HG03039 (cell line): ENCODE data around the gene ZNF283.
A peak's percentile ranks its signal among the peaks of the same experiment; 100 is the strongest.

ENCODE experiments used
- ATAC-seq: cut with Tn5 transposase; IDR thresholded peaks from one replicate; pipeline ENCODE4 v1.9.1; 2021; ENCODE audit warnings: mild to moderate bottlenecking, moderate library complexity; ENCODE audit not compliant: unreplicated experiment

Gene ZNF283

DNA sequence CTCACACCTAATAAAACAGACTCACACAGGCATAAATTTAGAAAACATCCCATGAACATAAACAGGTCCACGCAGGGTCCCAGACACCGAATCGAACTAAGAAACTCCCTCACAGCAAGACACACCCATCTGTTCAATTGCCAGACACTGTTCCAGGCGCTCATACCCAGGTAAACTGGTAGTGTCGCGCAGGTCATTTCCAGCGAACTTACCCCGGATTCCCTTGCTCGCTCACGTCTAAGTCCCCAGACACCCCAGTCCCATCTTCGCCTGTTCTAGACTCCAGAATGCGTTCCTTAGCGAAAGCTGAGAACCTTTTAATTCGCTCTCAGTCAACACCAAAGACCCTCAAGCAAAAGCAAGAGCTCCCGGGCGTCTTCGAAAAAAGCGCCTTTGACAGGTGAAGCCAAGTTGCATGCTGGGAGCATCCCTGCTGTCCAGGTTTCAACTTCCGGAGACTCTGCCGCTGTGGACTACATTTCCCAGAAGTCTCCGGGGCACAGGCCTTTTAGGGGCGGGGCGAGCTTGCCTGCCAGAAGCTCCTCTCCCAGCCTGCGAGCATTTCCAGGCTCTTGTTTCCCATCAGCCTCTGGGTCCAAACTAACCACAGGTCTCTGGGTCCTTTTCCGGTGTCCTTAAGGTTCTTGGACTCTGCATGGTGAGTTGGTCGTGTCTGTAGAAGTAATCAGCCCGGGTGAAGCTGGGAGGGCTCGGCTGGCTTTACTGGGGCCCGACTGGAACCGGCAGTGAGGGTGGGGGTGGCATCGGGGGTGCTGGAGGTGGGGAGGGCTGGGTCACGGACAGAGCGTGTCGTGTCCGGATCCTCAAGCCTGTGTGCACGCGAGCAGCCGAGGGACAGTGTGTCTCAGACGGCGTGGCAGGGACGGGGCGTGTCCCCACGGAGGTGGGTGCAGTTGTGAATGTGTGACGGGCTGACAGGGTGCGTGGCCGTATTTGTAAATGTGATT, at the start of gene ZNF283:
Gene ZNF283, plus strand, starts transcription at position 535 of the 968 bp plus-strand sequence. CDS start 6,184 bp downstream, outside the sequence.
- ATAC-seq: peak; percentile 88

GRCh38 chr19:43778651-43779050, 48.5 kb upstream of the ZNF283 start:
- ATAC-seq: no peak

- no peak for ATAC-seq
These were observed 47.8 kb upstream of the ZNF283 start for GRCh38 chr19:43779147-43779819.

- no peak for ATAC-seq
These were observed 47.3 kb upstream of the ZNF283 start for GRCh38 chr19:43779820-43780219.

GRCh38 chr19:43780706-43781525, 46.2 kb upstream of the ZNF283 start, which contains the start of gene KCNN4:
Gene KCNN4 (minus strand): TSS chr19:43780973. CDS start chr19:43780861, 112 bp downstream.
- ATAC-seq: no peak

DNA sequence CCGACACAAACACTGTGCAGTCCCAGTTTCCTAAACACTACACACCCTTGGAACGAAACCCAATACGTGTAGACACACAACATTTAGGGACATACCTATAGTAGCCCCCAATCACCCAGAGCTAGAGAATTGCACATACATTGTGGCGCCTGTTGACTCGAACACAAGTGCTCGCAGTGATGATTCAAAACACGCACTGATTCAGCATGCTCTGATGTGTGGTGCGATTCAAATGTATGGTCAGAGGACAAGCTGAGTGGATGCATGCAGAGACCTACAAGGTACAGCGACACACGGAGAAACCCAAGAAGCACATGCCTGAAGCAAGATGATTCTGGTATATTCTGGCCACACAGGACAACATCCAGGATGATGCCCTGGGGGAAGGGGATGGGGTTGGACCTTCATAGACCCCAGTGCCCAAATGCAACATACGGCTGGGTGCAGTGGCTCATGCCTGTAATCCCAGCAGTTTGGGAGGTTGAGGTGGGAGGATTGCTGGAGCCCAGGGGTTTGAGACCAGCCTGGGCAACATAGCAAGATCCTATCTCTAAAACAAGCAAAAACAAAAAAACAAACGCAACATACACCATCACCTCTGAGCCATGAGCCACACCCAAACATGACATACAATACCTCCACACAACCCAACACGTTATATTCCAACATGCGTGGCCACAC, 45.4 kb upstream of the ZNF283 start:
- ATAC-seq: no peak

DNA sequence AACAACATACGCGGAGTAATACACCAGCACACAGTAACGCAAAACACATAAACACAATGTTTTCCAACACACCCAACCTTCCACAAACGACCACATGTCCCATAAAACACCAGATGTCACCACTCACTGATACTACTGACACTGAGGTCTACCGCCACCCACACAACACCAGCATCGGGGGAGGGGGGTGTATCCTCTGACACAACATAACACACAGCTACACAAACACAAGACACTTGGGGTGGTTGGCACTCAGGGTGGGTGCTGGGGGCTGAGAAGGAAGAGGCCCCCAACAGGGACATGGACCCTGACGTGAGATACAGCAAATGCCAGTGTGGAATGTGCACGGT, 44.8 kb upstream of the ZNF283 start:
- ATAC-seq: no peak

DNA sequence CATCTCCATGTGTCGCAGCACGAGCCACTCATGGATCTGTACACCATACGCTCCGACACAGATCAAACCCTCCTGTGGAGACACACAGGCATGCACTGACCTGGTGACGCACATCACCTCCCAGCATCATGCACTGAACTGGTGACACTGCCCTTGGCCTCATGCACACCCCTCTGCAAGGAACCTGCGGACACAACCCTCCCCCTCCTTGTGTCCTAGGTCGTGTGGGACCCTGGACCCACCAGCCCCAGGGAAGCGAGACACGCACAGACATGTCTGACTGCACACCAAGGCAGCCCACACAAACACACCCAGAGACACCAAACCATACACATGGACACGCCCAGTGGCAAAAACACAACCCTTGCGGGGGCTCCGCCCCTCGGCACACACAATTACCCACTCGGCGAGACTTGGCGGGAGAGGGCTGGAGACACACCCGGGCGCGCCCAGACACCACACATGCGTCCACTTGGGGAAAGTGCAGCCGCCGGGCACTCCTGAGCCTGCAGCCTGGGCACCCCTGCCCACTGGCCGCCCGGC, 44.4 kb upstream of the ZNF283 start:
- no peak for ATAC-seq

DNA sequence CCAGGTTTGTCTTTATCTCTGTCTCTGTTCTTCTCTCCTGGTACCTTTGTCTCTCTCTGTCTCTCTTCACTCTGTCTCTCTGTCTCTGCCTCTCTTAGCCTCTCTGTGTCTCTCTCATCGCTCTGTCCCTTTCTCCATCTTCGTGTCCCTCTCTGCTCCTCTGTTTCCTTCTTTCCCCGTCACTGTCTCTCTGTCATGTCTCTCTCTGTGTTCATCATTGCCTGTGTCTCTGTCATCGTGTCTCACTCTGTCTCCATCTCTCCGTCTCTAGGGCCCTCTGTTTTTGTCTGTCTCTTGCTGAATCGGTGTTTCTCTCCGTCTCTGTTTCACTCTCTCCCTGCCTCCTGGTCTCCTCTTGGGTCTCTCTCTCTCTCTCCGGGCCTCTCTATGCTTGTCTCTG, 43.5 kb upstream of the ZNF283 start:
- ATAC-seq: no peak

GRCh38 chr19:43784241-43784980, 42.7 kb upstream of the ZNF283 start:
- no peak for ATAC-seq

DNA sequence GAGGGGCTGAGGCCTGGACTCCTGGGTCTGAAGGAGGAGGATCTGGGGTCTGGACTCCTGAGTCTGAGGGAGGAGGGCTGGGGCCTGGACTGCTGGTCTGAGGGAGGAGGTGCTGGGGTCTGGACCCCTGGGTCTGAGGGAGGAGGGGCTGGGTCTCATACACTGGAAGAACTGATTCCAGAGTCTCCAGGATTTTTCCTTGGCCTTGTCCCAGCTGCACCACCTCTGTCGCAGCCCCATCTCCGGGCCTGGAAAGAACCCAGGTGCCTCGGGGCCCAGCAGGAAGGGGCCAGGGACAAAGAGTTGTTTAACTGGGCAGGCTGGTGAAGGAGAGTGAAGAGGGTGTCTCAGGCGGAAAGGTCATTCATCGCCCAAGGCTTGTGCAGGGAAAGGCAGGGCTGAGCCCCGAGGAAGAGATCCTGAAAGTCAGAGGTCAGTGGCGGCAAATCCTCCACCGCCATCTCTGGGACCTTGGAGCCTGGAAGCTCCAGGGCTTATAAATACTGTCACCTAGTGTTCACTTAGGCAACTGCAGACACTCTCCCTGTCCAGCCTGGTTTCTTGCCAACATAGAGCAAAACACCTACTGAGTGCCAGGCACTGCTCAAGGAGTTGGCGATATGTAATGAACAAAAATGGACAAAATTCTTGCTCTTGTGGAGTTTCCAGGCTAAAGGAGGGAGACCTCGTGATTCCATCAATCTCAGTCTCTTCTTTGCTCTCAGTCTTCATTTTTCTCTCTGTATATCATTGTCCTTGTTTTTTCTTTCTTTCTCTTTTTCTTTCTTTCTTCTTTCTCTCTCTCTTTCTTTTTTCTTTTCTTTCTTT, 41.9 kb upstream of the ZNF283 start:
- ATAC-seq: peak; percentile 35

- ATAC-seq: no peak
These were observed 40.5 kb upstream of the ZNF283 start for GRCh38 chr19:43786665-43787064.

DNA sequence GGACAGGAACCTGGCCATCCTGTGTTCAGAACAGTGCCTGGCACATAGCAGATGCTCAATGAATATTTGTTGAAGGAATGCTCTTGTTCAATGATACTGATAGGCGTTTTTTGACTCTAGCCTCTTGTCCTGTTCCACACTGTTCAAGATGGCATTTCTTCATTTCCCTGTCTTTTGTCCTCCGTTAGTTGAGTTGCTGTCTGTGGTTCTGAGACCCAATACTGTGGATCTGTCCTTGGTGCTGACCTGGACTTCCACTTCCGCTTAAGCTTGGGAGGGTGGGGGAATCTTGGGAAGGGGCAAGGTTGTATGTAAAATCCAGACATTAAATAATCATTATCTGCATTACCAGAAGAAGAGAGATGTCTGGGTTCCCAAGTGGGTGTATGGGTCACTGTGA, 38.1 kb upstream of the ZNF283 start:
- ATAC-seq: no peak

DNA sequence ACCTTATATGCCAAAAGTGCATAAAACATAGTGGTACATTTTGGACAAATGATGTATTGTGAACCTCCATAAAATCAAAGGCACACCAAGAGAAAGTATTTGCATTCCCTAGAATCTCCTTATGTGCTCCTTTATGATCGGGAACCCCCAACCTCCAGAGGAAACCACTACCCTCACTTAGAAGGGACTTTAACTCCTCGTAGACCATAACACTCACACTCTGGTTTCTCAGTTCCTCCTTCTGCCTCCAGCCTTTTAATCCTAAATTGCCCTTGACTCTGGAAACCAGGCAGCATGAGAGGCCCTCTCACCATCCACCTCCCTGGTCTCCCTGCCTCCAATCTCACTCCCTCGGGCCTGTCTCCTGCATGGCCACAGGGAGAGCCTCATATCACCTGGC, 36.5 kb upstream of the ZNF283 start:
- no peak for ATAC-seq

DNA sequence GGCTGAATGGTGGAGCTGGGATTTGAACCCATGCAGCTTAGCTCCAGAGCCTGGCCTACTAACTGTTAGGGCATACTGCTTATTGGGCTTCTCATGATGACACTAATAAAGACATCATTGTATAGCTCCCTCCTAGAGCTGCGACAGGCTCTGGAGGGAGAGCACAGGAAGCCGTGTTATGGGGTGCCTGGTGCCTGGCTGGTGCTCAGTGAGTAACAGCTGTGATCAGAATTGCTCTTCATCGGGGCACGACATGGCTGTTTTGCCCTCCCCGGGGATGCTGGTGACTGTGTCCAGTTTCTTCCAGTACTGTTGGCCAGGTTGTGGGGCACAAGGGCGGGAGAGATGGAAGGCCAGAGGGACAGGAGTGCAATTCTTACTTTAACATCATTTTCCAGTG, 30.0 kb upstream of the ZNF283 start:
- ATAC-seq: no peak

DNA sequence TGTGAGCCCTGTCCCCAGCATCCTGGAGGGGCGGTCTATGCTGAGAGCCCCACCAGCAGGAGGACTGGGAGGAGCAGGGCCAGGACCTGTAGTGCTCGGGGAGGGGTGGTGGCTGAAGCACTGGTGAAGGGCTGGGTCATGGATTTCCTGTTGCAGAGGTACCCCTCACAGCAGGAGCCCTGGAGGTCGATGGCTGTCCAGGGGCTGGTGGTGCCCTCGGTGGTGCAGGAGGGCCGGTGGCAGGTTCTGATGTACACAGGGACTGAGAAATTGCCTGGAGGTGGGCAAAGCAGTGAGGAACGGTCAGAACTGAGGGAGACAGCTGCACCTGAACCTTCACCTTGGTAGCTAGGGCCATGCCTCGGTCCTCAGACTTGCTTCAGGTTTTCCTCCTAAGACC, 29.6 kb upstream of the ZNF283 start:
- ATAC-seq: no peak

- ATAC-seq: no peak
These were observed 29.0 kb upstream of the ZNF283 start for GRCh38 chr19:43798026-43798545.

- no peak for ATAC-seq
These were observed 28.3 kb upstream of the ZNF283 start for GRCh38 chr19:43798546-43799409.
